GM15510 (cell line): ENCODE data around the gene PTPRK.

Source experiments
- POLR2A ChIP-seq: IDR thresholded peaks from 3 replicates; pipeline ENCODE4 v1.6.1; 2011; ENCODE audit warnings: borderline replicate concordance; ENCODE audit not compliant: insufficient read length; ENCODE audit errors: extremely low read depth

The PTPRK gene

DNA sequence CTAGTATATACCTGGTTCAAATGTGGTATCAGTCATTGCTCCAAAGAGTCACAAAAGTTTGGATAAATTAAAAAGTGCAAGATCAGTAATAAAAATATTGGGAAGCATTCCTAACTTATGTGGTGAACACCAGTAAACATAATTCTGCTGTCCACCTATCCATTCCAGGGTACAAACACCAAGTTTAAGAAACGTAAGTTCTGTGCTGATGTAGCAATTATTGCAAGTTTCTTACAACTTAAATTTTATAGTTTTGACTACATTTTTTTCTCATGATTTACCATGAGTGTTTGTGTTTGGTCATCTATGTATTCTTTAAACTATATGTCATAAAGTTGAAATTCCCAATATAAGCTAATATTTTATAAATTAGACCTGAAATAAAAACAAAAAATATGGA lies 364.6 kb downstream of the PTPRK start:
- TF ChIP-seq POLR2A = no peak

GRCh38 chr6:128152551-128152950 lies 367.8 kb downstream of the PTPRK start:
- TF ChIP-seq POLR2A = no peak

DNA sequence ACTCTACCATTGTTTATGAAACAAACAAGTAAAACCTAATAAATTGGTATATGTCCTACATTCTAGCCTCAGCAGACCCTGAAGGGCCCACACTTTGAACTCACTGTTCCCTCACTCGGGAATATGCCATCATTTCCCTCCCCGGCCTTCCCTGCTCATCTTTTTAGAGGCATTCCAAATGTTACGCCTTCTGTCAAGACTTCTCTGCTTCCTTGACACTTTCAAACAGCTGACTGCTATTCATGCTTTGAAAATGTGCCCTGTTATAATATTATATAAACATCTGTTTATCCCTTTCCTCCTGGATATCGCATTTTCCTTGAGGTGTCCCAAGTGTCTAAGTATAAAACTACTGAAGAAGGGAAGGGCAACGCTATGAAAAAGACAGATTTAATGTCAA lies 370.0 kb downstream of the PTPRK start:
- no peak for TF ChIP-seq POLR2A

- no peak for TF ChIP-seq POLR2A
Measured at GRCh38 chr6:128149796-128150195, 370.6 kb downstream of the PTPRK start.

DNA sequence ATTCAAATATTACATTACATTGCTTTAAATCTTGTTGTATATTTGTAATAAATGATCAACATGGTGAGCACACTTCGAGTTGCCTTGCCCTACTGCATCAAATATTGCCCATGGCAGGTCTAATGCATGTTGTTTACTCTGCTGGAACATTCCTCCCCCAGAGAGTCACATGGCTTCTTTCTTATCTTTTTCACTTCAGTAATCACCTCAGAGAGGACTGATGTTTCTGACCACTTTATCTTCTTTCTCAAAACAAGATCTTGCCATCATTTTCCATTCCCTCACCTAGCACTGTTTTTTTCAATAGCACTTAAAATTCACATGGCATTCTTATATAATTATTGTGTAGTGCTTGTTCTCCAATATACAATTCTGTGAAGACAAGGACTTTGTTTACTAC lies 376.1 kb downstream of the PTPRK start:
- no peak for TF ChIP-seq POLR2A

GRCh38 chr6:128141932-128142331 lies 378.5 kb downstream of the PTPRK start:
- no peak for TF ChIP-seq POLR2A

- no peak for TF ChIP-seq POLR2A
Measured at GRCh38 chr6:128139519-128139918, 380.9 kb downstream of the PTPRK start.

- no peak for TF ChIP-seq POLR2A
Measured at GRCh38 chr6:128138694-128139093, 381.7 kb downstream of the PTPRK start.

GRCh38 chr6:128135325-128135724 lies 385.1 kb downstream of the PTPRK start:
- no peak for TF ChIP-seq POLR2A

- TF ChIP-seq POLR2A = no peak
Measured at GRCh38 chr6:128131566-128131965, 388.8 kb downstream of the PTPRK start.

- no peak for TF ChIP-seq POLR2A
Measured at GRCh38 chr6:128131036-128131435, 389.4 kb downstream of the PTPRK start.

DNA sequence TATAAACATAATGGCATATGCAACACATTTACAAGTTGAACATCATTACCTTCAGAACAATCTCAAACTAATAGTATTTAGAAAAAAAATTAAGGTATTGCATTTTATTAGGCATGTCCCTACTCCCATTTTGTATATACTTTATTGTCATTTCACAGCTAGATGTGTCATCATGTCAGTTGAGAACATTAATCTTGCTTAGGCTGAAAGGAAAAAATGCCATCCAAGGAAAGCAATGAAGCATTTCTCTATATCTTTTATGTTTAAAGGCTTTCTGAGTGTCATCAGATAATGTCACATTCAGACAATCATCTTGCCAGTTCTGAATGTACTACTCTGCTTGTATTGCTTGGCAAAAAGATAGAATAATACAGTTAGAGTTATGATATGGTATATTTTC lies 390.7 kb downstream of the PTPRK start:
- no peak for TF ChIP-seq POLR2A

GRCh38 chr6:128127650-128128049 lies 392.7 kb downstream of the PTPRK start:
- TF ChIP-seq POLR2A = no peak

DNA sequence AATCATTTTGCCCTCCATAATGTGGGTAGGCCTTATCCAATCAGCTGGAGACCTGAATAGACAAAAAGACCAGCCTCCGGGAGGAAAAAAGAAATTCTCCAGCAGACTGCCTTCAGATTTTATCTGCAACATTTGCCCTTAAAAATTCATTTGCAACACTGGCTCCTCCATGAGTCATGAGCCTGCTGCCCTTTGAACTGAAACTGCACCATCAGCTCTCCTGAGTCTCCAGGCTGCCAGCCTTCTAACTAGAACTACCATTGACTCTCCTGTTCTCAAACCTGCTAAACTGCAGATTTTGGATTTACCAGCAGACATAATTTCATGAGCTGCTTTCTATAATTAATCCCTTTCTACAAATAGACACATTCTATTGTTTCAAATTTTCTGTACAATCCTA lies 395.7 kb downstream of the PTPRK start:
- TF ChIP-seq POLR2A = no peak

GRCh38 chr6:128121610-128122009 lies 398.8 kb downstream of the PTPRK start:
- TF ChIP-seq POLR2A = no peak

- TF ChIP-seq POLR2A = no peak
Measured at GRCh38 chr6:128121190-128121589, 399.2 kb downstream of the PTPRK start.

DNA sequence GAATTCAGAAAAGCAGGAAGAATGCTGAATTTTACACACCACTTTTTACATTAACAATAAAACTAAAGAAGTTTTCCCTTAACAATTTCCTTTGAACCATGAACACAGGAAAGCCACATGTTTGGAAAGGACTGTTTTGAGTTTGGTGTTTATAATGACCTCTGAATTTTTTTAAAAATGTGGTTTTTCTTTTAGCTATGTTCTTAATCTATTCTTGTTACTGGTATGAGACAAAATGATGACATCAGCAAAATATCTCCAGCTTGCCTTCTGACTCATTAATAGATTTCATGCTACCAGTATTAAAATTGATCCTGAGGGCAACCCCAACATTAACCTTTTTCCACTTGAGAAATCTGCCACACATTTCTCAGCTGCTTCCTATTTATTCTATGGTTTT lies 402.0 kb downstream of the PTPRK start:
- no peak for TF ChIP-seq POLR2A
